ENCODE results near the gene CCDC12.
A peak's percentile ranks its signal among the peaks of the same experiment; 100 is the strongest.

CCDC12 gene

GRCh38 chr3:46935168-46935858, 41.2 kb downstream of the CCDC12 start:
- no peak for DNase-seq

GRCh38 chr3:46934498-46935167, 41.9 kb downstream of the CCDC12 start:
- DNase-seq, result peak; percentile 16

GRCh38 chr3:46934072-46934471, 42.5 kb downstream of the CCDC12 start:
- peak; percentile 25 for DNase-seq

GRCh38 chr3:46933261-46933660, 43.3 kb downstream of the CCDC12 start:
- no peak for DNase-seq

GRCh38 chr3:46932455-46933225, 43.9 kb downstream of the CCDC12 start:
- DNase-seq, result no peak

GRCh38 chr3:46931631-46932331, 44.8 kb downstream of the CCDC12 start:
- peak; percentile 29 for DNase-seq

- no peak for DNase-seq
These were observed 45.6 kb downstream of the CCDC12 start for GRCh38 chr3:46930945-46931403.

- no peak for DNase-seq
These were observed 46.2 kb downstream of the CCDC12 start for GRCh38 chr3:46930166-46930944.

GRCh38 chr3:46929324-46929723, 47.2 kb downstream of the CCDC12 start:
- DNase-seq, result no peak

- DNase-seq, result no peak
These were observed 48.3 kb downstream of the CCDC12 start for GRCh38 chr3:46928282-46928681.

- no peak for DNase-seq
These were observed 48.8 kb downstream of the CCDC12 start for GRCh38 chr3:46927718-46928073.

- no peak for DNase-seq
These were observed 49.5 kb downstream of the CCDC12 start for GRCh38 chr3:46926871-46927717.

GRCh38 chr3:46926447-46926846, 50.1 kb downstream of the CCDC12 start:
- no peak for DNase-seq

- no peak for DNase-seq
These were observed 50.5 kb downstream of the CCDC12 start for GRCh38 chr3:46926039-46926438.

GRCh38 chr3:46925585-46925934, 51.0 kb downstream of the CCDC12 start:
- DNase-seq, result no peak

- no peak for DNase-seq
These were observed 51.5 kb downstream of the CCDC12 start for GRCh38 chr3:46924921-46925584.

GRCh38 chr3:46923559-46924350, 52.8 kb downstream of the CCDC12 start:
- no peak for DNase-seq

- DNase-seq, result no peak
These were observed 53.5 kb downstream of the CCDC12 start for GRCh38 chr3:46922871-46923558.

- DNase-seq, result no peak
These were observed 54.1 kb downstream of the CCDC12 start for GRCh38 chr3:46922426-46922825.

All from NCI-H1092 treated with DMSO at 0.1 percent for 48 hours (cell line).